ENCODE measurements around the gene KCND2.

The KCND2 gene

DNA sequence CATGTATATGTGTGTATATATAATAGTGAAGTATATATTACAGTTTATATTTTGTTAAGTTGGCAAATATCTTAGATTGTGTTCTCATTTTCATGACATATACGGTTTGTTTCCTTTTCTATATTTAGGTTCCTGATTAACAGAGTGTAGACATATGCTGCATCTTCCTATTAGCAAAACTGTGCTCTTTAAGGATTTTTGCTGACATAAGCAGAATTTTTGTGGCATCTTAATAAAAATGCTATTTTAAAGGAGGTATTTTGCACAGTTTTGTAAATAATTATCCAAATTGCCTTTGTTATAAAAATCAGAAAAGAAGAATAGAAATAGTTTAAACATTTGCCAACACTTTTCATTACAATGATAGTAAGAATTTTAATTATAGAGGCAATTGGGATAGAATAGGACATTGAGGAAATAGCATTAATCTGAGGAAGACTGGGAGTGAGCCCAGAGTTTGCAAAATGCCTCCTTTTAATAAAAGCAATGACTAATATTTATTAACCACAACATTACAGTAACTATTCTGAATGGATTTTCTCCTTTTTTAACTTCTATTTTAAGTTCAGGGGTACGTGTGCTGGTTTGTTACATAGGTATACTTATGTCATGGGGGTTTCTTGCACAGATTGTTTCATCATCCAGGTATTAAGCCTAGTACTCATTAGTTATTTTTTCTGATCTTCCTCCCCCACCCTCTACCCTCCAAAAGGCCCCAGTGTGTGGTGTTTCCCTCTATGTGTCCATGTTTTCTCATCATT is 38.2 kb downstream of the KCND2 start:
- DNase-seq (ENCODE audit: low read depth), result no peak

DNA sequence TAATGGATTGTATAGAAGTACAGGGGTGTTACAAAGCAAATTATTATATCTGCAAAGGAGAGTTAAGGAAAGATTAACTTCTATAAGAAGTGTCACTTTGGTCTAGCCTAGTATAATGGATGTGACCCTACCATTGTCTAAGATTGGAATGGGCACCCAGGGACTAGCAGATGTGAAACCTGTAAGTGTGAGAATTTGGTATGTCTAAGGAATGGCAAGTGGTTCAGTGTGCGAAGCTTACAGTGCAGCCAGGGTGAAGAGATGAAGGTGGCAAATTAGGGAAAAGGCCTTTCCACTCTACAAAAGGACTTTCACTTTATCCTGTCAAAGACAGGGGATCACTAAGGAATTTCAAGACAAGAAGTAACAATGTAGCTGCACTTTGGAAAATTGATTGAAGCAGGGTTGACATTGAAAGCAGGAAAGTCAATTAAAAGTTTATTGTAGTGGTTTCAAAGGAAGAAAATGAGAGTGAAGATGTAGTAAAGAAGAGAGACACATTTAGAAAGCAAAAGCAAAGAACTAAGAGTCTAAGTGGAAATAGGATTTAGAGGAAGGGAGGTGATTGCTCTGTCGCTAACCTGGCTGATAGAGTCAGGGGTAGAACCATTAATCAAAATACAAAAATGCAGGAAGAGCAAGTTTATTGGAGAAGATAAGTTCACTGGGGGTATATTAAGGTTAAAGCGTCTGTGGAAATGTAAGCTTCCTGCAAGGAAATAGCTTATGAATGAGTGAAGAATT is 47.4 kb downstream of the KCND2 start:
- DNase-seq (ENCODE audit: low read depth), result no peak

DNA sequence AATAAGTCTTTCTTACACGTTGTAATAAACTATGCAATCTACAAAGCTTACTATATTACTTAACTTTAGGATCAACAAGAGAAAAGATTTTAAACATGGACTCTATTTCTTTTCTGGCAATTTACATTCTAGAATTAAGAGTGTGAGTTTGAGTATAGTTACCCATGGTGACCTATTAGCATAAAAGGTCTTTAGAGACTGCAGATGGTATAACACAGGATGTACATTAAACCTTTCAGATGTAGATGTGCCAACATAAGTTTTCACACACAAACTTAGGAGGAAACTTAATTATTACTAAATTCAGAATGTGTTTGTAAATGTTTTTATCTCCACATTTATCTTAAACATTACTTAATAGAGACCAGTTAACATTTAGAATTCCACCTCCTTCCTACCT is 54.1 kb downstream of the KCND2 start:
- no peak for DNase-seq (ENCODE audit: low read depth)

DNA sequence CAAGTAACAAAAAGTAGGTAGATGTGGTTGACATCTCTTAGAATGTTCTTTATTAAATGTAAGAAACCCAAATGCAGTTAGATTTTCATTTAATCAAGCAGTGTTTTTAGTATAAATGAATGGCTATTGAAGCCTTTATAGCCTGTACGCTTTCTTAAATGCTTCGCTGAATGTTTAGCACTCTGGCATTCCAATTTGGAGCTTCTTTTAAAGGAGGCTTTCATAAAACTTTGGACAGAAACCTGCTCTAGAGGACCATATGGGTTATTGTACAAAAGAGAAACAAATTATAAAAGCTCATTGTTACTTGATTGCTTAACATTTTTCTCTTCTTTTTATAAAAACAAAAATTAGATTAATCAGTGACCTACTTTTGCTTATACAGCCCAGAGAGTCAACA is 59.5 kb downstream of the KCND2 start:
- no peak for DNase-seq (ENCODE audit: low read depth)

DNA sequence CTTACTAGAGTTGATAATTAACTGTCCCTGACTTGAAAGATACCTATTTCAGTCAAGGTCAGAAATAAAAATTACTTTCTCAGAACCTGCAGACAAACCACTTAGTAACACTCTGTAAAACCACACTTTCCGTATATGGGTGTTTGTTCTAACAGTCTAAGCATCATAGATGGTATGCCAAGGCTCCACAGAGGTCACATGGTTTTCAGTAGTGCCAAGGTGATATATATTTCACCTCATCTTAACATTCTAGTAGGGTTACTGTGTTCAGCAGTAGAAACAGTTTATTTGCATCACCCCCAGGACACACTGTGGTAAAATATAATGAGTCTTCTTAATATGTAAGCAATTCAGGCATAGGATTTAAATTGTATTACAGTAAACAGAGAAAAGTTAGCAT is 61.5 kb downstream of the KCND2 start:
- DNase-seq (ENCODE audit: low read depth), result no peak

DNA sequence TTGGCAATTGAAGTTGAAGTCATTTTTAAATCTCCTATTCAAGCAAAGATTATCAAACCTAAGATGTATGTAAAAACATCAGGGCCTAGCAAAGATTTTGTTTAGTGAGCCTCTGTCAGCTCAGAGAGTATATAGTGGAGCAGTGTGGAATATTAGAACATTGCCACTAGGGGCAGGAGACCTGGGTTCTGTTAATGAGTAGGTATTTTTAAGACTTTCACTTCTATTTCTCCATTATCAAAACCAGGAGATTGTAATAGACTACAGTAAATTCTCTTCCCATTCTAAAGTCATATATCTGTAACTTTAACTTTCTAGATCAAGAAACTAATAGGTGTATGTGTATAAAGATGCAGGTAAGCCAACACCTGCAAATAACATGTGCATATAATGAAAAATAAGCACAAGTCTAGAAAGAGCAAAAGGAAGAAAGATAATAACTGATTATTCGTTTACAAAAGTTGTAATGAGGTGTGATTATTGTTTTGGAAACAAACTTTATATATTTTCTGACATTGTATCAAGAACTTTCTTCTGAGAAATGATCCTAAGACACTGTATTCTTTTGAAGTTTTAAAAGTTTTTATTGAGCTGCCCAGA is 64.4 kb downstream of the KCND2 start:
- DNase-seq (ENCODE audit: low read depth), result no peak

DNA sequence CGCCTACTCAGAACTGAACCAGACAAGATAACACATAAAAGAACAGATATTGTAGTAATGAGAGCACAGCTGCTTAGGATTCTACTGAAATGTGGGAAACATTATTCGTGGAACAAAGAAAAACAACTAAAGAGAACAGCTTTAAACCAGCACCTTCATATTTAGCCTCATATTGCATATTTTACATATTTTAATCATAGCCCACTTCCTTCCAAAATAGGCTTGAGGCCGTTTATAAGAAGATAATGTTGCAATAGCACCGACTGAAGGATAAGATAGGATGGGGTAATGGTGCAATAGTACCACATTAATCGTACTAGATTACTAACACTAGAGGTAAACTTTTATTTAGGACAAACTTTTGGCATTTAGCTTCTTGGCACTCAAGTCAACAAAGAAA is 71.3 kb downstream of the KCND2 start:
- DNase-seq (ENCODE audit: low read depth), result no peak

DNA sequence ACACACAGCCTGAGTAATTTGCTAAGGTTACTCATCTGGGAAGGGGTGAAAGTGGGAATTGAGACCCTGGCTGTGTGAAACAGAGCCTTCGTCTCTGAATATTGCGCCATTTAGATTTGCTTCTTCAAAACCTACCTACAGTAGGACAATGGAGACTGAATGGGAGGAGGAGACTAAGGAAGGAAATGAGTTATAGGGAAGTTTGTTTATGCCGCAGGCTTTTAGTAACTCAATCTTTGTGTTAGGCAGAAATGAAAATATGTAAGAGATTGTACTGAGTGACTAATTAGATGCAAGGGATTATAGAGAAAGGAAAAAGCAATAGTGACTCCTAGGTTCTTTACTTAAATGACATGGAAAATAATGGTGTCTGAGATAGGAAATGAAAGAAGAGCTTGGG is 80.2 kb downstream of the KCND2 start:
- DNase-seq (ENCODE audit: low read depth), result no peak

DNA sequence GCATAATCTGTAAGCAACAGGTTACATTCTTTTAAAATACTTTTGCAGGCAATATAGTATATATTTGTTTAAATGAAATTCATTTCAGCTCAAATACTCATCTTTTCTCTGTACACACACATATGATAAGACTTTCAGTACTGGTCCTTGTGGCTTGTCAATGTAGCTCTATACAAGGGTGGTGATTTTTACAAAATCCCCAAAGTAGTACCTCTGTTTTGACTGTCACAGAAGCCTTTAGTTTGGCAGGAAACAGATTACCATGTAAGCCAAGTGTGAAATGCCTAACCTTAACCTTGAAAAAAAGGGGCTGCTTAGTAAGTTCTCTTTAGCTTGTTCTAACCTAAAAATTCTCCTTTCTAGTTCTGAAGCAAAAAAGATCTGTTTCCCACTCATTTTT is 87.9 kb downstream of the KCND2 start:
- no peak for DNase-seq (ENCODE audit: low read depth)

DNA sequence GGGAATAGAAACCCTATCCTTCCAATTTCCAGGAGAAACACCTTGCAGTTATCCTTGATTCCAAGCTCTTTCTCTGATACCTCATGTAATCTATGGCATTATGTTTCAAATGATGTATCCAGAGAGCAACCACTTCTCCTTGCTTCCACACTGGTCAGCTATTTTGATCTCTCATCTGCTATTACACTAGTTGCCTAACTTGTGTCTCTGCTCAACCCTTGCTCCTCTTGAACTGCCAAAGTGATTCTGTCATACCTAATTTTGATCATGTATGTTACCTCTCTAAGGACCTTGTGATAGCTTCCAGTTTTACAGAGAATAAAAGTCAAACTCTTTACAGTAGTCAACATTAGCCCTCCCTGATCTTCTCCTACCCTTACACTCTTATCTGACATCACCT is 90.4 kb downstream of the KCND2 start:
- no peak for DNase-seq (ENCODE audit: low read depth)

DNA sequence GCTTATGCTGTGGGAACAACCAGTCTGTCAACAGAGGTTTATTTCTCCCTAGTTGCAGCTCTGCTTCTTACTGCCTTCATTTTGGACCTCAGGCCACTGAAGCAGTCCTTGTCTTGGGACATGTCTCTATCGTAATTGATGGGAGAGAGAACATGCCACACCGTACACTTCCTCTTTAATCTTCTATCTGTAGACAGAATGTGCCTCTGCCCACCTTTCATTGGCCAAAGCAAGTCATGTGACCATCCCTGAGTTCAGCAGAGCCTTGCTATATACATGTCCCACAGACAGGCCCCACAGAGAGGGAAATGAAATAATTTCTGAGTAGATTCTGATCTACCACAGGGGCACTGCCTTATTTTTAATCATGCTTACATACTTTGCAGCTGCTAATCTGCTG is 98.0 kb downstream of the KCND2 start:
- DNase-seq (ENCODE audit: low read depth), result no peak

DNA sequence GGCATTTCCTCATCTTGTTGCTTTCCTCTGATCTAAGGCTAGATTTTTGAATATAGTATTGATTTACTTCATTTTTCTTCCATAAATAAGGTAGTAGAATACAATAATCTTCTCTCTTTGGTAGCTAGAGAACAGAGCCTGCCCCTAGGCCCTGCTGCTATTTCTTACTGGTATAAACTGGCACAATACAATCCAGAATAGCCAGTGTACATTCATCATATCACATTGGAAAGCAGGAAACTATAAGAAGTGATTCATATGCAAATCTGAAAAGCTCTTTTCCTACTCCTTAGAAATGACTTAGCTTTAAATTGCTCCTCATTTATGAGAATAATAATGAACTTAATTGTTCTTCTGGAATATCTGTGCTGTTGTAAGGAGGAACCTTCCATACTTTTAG is 100.2 kb downstream of the KCND2 start:
- no peak for DNase-seq (ENCODE audit: low read depth)

DNA sequence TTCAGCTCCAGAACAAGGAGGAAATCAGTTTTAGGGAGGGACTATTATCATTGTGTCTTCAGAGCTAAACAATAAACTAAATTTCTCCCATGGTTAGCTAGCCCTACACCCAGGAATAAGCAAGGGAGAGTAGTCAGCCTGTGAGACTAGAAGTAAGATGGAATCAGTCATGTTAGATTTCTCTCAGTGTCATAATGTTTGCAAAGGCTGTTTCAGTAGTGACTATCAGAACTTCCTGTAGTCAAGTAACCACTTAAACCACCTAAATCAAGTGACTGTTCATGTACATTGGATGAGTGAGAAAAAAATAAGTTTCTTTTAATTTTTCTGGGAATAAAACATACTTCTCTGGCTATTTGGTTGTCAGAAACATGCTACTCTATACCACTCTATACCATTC is 121.6 kb downstream of the KCND2 start:
- DNase-seq (ENCODE audit: low read depth), result no peak

DNA sequence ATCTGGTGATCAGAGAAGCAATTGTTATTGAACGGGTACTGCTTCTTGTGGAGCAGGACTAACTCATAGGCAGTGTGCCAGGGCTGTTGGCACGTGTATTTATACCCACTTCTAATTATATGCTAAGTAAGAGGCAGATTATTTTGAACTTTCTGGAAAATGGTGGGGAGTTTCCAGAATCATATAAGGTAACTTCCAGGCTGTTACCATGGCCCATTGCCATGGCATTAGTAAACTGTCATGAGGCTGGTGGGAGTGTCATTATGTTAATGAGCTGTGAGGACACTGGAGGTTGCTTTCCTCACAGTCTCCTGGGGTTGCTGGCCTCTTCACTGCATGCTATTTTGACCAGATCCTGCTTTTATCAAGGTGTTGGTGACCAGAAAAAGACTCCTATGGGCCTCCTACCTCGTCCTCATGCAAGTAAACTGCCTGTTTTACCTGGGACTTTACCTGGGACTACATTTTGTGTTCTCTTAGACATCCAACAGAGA is 122.6 kb downstream of the KCND2 start:
- no peak for DNase-seq (ENCODE audit: low read depth)

DNA sequence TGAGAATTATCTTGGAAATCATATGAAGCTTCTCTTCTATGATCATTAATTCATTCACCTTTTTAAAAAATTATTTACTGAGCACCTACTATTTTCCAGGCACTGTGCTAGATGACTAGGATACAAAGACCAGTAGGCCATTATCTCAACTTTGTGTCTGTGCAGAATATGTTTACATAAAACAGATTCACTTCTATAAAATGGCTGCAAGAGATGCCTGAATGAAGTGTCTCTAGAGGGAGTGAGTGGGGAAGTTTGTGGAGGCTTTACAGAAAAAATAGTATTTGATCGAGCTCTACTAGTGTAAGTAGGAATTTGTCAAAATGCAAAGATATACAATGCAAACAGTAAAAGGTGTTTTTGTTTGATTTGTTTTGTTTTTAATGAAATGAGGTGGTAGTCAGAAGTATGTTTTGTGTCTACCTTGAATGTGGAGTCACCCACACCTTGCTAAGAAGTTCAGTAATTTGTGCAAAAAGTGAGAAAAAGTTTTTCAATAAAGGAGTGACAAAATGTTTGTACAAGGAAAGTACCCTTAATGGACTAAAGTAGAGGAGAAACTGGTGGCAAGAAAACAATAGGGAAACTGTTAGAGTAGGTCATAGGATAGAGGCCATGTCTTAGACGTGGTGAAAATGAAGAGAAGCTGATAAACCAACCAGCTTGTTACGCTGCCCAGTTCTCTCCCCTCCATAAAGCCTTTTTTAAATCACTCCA is 125.5 kb downstream of the KCND2 start:
- DNase-seq (ENCODE audit: low read depth), result no peak

DNA sequence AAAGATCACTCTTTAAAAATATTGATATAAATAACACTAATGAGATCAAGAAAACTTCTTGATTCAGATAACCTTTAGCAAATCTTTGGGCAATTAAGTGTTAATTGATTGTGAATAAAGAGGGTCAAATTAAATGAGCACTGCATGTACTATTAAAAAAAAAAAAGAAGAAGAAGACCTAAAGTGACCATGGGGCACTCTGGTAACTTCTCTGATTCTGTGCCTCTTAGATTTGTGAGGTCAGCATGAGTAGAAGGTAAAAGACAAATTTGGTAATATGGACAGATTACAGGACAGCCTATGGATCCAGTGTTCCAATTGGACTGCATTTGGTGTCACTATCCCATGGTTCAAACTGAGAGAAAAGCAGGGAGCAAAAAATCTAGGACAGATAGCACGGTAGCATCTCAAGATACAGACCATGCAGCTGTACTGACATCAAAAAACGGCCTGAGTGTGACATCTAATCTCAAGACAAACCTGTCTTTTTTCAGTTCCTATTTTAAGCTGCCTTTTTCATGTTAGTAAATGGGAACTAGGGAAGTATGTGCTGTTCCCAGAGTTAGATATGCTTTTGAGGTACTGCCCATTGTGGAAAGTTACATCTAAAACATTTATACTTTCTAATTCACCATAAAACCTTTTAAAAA is 128.0 kb downstream of the KCND2 start:
- DNase-seq (ENCODE audit: low read depth), result no peak

DNA sequence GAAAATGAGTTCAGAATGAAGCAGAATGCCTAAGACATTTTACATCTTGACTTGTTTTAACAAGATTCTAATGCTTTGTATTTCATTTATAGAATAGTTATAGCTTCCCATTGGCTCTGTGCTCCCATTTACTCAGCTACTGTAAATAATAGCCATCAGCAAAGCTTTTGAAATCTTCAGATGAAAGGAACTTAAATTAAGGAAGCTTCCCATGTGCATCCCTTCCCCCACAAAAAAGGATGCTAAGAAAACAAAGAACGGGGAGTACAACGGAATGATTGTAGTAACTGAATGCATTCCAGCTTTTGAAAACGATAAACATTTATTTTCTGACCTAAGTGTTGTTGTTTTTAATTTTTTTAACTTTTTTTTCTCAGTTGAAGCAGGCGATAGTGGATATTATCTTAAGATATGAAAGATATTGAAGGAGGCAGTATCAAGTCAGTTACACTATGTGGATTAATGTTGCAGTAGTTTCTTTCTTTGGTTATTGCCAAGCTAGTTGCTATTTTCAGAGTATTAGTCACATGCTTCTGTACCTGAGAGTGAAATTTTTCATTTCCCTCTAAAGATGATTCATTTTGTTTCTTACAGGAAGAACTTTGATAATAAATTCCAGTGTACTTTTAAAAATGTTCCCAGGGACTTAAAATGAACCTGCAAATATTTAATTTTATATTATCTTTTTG is 129.2 kb downstream of the KCND2 start:
- DNase-seq (ENCODE audit: low read depth), result no peak

DNA sequence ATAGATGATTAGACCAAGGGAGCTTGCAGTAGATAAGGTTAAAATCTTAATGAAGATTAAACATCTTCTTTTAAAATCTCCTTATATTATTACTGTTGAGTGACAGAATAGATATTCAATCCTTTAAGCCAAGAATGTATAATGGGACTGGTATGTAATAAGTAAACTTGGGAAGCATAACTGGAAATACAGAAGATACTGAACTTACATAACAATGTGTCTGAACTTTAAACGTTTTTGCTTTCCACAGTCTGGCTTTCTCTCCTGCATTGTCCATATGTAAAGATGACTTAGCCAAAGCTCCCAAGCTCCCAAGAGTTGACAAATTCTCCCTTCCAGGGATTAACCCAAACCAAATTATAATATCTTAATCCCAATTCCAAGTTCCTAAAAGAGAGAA is 129.8 kb downstream of the KCND2 start:
- DNase-seq (ENCODE audit: low read depth), result no peak

DNA sequence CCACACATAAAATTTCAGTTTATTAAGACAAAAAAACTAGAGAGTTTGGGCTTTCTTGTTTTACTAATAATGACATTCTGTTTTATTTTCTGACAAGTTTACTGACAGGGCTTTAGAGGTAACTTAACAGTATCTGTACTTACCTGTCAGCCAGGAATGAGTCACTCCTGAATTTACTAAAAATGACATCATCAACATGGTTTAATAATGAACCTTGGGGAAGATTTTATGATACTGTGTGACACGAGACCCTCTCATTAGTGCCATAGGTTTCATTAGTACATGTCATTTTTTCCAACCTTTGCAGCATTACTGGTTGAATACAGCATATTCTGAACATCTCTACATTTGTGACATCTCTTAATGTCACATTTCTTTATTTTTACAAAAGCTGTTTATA is 131.1 kb downstream of the KCND2 start:
- DNase-seq (ENCODE audit: low read depth), result no peak

DNA sequence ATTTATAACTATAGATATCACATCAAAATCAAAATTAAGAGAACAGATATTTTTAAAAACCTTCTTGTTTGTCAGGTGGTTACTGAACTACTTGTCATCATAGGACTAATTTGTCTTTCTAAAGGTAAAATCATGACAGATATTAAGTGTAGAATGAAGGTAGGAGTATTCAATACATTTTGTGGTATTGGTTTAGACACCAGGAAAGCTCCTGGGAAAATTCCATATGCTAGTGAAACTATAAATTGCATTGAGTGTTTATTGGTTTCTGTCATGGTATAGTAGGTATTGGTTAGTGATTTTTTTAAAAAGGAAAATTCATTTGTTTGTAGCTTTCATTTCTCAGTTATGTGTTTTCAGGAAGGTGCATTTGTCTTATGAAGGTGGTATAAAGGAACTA is 132.7 kb downstream of the KCND2 start:
- no peak for DNase-seq (ENCODE audit: low read depth)

DNA sequence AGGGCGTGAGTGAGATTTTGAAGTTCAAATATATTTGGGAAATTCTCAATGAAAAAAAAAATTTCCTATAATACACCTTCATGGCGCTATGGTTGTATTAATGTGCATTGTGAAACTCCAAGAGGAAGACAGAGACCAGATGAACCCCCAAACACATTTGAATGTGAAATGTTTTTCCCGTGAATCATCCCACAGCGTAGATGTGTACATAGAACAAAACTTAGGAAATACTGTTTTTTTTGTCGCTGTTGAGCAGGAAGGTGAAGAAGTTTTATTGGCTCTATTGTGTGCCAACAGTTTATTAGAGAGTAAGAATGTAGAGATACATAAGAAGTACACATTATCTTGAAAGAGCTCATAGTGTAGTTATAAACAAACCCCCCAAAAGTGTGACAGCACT is 134.0 kb downstream of the KCND2 start:
- DNase-seq (ENCODE audit: low read depth), result no peak

Data from stimulated activated CD8-positive, alpha-beta memory T cell treated with anti-CD3 and anti-CD28 coated beads, Interleukin-12 subunit alpha, Interleukin-12 subunit beta, amount 100 ng/mL, for 1 hour (primary cell).